Heart right ventricle (tissue), 16 donors: ENCODE measurements around the gene GORASP1. TPM values are rescaled to one million over a fixed set of nuclear protein-coding genes. Genes with fewer than 3 reads are reported as not detected.

ENCODE experiments used
- ATAC-seq, 8 donors: fragments of 200-7000 bp; cut with Tn5 transposase; one replicate each; pipeline ENCODE4 v1.9.1; 2020; ENCODE audit warnings: mild to moderate bottlenecking in 8 of 8, moderate library complexity in 8 of 8, moderate number of reproducible peaks in 1 of 8
- DNase-seq, 2 donors: peaks; one replicate each; pipeline ENCODE4 v3.0.0-alpha.2; 2020
- H3K27ac ChIP-seq, 10 donors: fragments of 200-600 bp; sonication (generic) in 2 of 10; one replicate each; pipeline versions ENCODE4 v1.5.0 to v1.8.0; 2020 to 2022; ENCODE audit warnings: mild to moderate bottlenecking in 3 of 10
- H3K27me3 ChIP-seq, 7 donors: fragments of 200-600 bp; one replicate each; pipeline ENCODE4 v1.8.0; 2021 to 2022; ENCODE audit warnings: mild to moderate bottlenecking in 2 of 7
- H3K36me3 ChIP-seq, 9 donors: fragments of 200-600 bp; sonication (generic) in 1 of 9; one replicate each; pipeline versions ENCODE4 v1.5.0 to v1.8.0; 2020 to 2022; ENCODE audit warnings: mild to moderate bottlenecking in 2 of 9
- H3K4me1 ChIP-seq, 9 donors: fragments of 200-600 bp; sonication (generic) in 1 of 9; one replicate each; pipeline versions ENCODE4 v1.5.0 to v1.8.0; 2020 to 2022; ENCODE audit warnings: mild to moderate bottlenecking in 4 of 9
- H3K4me3 ChIP-seq, 10 donors: fragments of 200-600 bp; sonication (generic) in 2 of 10; one replicate each; pipeline versions ENCODE4 v1.5.0 to v1.8.0; 2020 to 2022; ENCODE audit warnings: mild to moderate bottlenecking in 7 of 10, moderate library complexity in 2 of 10
- H3K9me3 ChIP-seq, 11 donors: fragments of 200-600 bp in 10 of 11; sonication (generic) in 2 of 11; one replicate each; pipeline versions ENCODE4 v1.5.0 to v1.8.0; 2013 to 2022; ENCODE audit warnings: mild to moderate bottlenecking in 2 of 11, control low read depth in 1 of 11, moderate library complexity in 1 of 11
- CTCF ChIP-seq, 9 donors: fragments of 200-600 bp; sonication (generic) in 2 of 9; IDR thresholded peaks; one replicate each; pipeline versions ENCODE4 v1.5.0 to v1.8.0; 2021 to 2022; ENCODE audit warnings: antibody characterized with exemption in 9 of 9, mild to moderate bottlenecking in 5 of 9, moderate library complexity in 1 of 9
- WGBS, 2 donors: extraction: QIAGEN DNeasy Blood & Tissue Kit; methylation state at CpG; one replicate each; pipeline ENCODE4 v1.1.7; 2013; ENCODE audit warnings: inconsistent platforms in 1 of 2; 5-methylcytosine and 5-hydroxymethylcytosine counted together
- intact Hi-C, 10 donors: fragments of 100-400 bp; cut with DNase I; formaldehyde crosslinking; loops; one replicate each; pipeline versions ENCODE4 v1.11.1 to v1.14.2; 2022
- polyA plus RNA-seq, 2 donors: library from polyadenylated mRNA; stranded (reverse); fragments of 200-250 nt; gene quantifications; one replicate each; pipeline ENCODE4 v1.2.3, GENCODE V29; 2013
- total RNA-seq, 10 donors: library from RNA; stranded (reverse); fragmentation: NEBNext Ultra II Directional in 3 of 10; extraction: Animal tissue kit (Norgen Biotek cat#: 25700) in 3 of 10; gene quantifications; one replicate each; pipeline versions ENCODE4 v1.2.1 to v1.2.4, GENCODE V29; 2021 to 2023
- donor health status: Arrhythmogenic right ventricular cardiomyopathy.
- donor health status: ischemic (EF 13 %, LVEDD 7.1; RV severe dilation, severe dysfunction).
- donor health status: healthy with polysubstance abuse.
- donor health status: DM: no; HTN: yes; CAD: no.
- donor health status: DM: no; HTN: no; CAD: no.
- donor health status: ischemic (EF 25% LVEDD 6.9; RV normal size, moderate dysfunction).
- donor health status: ischemic (EF 25% LVEDD 5.7; RV mildly dilated, moderate dysfunction).
- donor health status: healthy.
- donor health status: DM: yes; HTN: yes; CAD: no.
- donor health status: Ischemic cardiomyopathy.
- donor health status: ischemic (EF 35%, LVEDD 5.7; RV mildly dilated, moderate dysfunction).
- donor health status: nonischemic (EF 11% LVEDD 7.7; RV severe dilation, severe dysfunction).
- donor health status: DM: yes; HTN: yes; CAD: no.
- donor health status: PGD.
- donor health status: ischemic (EF 29% LVEDD 5.4; RV normal size, mild dysfunction).
- donor health status: nonischemic (EF 23%, LVEDD 6.1; RV moderate dilation, normal function).

GORASP1 gene
- total and polyA plus RNA-seq, 12 donors = 28.4 to 54.2 (median 40.6) TPM

DNA sequence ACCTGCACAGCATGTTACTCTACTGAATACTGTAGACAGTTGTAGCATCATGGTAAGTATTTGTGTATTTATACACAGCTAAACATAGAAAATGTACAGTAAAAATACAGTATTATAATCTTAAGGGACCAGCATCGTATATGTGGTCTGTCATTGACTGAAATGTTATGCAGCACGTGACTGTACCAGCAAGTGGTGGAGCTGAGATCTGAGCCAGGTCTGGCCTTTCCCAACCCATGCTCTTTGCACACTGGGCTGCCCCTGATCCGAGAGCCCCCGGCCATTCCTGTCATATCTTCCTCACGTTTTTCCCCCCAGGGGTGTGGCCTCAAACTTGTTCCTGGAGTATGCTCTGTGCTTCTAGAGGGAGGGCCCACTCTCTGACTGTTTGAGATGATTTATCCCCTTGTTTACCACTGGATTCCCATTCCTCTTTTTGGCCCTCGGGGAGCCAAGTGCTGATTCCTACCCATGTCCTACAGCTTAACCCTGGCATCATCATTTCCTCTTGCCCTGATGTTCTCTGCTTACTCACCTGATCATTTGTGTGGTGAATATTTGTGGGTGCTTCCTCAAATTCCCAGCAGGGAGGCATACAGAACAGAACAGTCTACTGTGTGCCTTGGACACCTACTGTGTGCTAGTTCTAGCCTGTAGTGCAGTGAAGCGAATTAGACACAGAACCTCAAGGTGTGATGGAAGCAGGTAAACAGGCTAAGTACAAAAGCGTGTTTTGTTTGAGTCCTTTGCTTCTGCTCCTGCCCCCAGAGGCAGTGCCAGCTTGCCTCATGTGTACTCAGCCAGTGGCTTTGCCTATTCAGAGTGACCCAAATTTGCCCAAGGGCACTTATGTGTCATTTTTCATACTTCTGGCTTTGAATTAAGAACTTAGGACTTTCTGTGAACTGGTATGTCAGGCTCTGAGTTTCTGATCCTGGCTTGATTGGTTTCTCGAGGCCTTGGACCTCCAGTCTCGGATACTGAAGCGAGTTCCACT is 25.0 kb upstream of the GORASP1 start:
- no peak for TF ChIP-seq CTCF (IDR thresholded peaks at IDR 0.05)
- Histone ChIP-seq H3K4me3 (no peak overlapping the region), H3K9me3 (no peaks in the 10 kb centered on the region), H3K4me1 (peaks cover 8 to 35% (median 22%) of the 10 kb centered on the region in 9 donors), H3K27me3 (no peaks in the 10 kb centered on the region), H3K36me3 (peaks cover 0 to 14% (median 0%) of the 10 kb centered on the region in 9 donors), H3K27ac (no peak overlapping the region)
- WGBS, 2 donors = 83 to 86% methylated on average over 11 of the region's 11 CpGs
- DNase-seq (no peak), ATAC-seq (no peak)
- intact Hi-C loops = loop anchor here in 3 of 10 donors (10.0 kb wide), 1 partner anchor 52 kb away; no protein-coding TSS in a partner anchor

GRCh38 chr3:39130693-39131265 is 23.4 kb upstream of the GORASP1 start:
- Histone ChIP-seq H3K27me3 (no peaks in the 10 kb centered on the region), H3K4me3 (no peak overlapping the region), H3K27ac (no peak overlapping the region), H3K4me1 (peaks cover 7 to 28% (median 19%) of the 10 kb centered on the region in 9 donors), H3K9me3 (no peaks in the 10 kb centered on the region), H3K36me3 (peaks cover 0 to 7% (median 0%) of the 10 kb centered on the region in 9 donors)
- intact Hi-C loops = loop anchor here in 3 of 10 donors (10.0 kb wide), 1 partner anchor 54 kb away; no protein-coding TSS in a partner anchor
- no peak for ATAC-seq
- no peak for DNase-seq
- WGBS, 2 donors = 89 to 90% methylated on average over 3 of the region's 3 CpGs
- TF ChIP-seq CTCF (IDR thresholded peaks at IDR 0.05) = no peak

DNA sequence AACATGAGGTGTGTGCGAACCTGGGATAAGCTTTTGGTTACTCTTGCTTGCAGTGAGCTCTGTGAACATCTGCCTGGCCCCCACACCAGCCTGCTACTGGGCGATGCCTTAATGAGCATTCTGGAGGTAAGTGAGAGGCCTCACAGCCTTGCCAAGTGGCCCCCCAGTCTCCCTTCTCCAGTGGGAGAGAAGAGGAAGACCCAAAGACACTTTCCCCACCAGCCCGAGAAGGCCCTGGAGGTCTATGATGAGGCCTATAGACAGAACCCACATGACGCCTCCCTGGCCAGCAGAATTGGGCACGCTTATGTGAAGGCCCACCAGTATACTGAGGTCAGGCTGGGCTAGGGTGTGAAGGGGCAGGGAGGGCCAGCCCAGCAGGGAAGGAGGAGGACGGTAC is 22.6 kb upstream of the GORASP1 start:
- Histone ChIP-seq H3K4me3 (no peak overlapping the region), H3K36me3 (peaks cover 0 to 7% (median 0%) of the 10 kb centered on the region in 9 donors), H3K27me3 (no peaks in the 10 kb centered on the region), H3K4me1 (peaks cover 2 to 21% (median 11%) of the 10 kb centered on the region in 9 donors), H3K9me3 (no peaks in the 10 kb centered on the region), H3K27ac (no peak overlapping the region)
- intact Hi-C loops = loop anchor here in 3 of 10 donors (10.0 kb wide), 1 partner anchor 55 kb away; no protein-coding TSS in a partner anchor
- ATAC-seq (no peak), DNase-seq (no peak)
- 95 to 97% methylated on average over 6 of the region's 6 CpGs for WGBS, 2 donors
- no peak for TF ChIP-seq CTCF (IDR thresholded peaks at IDR 0.05)

DNA sequence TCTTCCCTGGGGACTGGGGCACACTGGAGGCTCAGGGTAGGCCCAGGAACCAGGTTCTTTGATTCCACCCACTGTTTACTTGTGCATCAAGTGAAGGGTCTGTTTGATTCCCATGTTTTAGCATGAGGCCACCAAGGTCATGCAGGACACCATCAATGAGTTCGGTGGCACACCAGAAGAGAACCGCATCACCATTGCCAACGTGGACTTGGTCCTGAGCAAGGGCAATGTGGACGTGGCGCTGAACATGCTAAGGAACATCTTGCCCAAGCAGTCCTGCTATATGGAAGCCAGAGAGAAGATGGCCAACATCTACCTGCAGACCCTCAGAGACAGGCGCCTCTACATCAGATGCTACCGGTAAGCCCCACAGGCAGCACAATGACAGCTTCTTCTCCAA is 21.5 kb upstream of the GORASP1 start:
- Histone ChIP-seq H3K9me3 (no peaks in the 10 kb centered on the region), H3K36me3 (peaks cover 0 to 7% (median 0%) of the 10 kb centered on the region in 9 donors), H3K27ac (no peak overlapping the region), H3K4me3 (no peak overlapping the region), H3K4me1 (peaks cover 0 to 18% (median 5%) of the 10 kb centered on the region in 9 donors), H3K27me3 (no peaks in the 10 kb centered on the region)
- intact Hi-C loops = loop anchor here in 6 of 10 donors (2.0 to 10.0 kb wide), 8 partner anchors 56 to 256 kb away; partner anchors contain the start of genes SLC25A38 (in 1 of the 6) and XIRP1 (in 1 of the 6)
- DNase-seq (no peak), ATAC-seq (no peak)
- no peak for TF ChIP-seq CTCF (IDR thresholded peaks at IDR 0.05)
- 97% methylated on average over 7 of the region's 7 CpGs for WGBS, 2 donors
